Trophoblast cell (in vitro differentiated cells and primary cell): ENCODE results near the gene RASA3.
A peak's percentile ranks its signal among the peaks of the same experiment; 100 is the strongest.

ENCODE experiments used
- DNase-seq, 2 donors: peaks; one replicate each; pipeline ENCODE4 v3.0.0-alpha.2; 2016
- H2AFZ ChIP-seq: 2 replicates; pipeline ENCODE4 v1.6.1; 2013; ENCODE audit warnings: low read length, moderate library complexity, mild to moderate bottlenecking; ENCODE audit not compliant: insufficient read depth, poor library complexity
- H2AK5ac ChIP-seq: 2 replicates; pipeline ENCODE4 v1.6.1; 2013; ENCODE audit warnings: mild to moderate bottlenecking, low read length
- H2BK120ac ChIP-seq: 2 replicates; pipeline ENCODE4 v1.6.1; 2013; ENCODE audit warnings: low read length, mild to moderate bottlenecking, moderate library complexity; ENCODE audit not compliant: insufficient read depth, poor library complexity
- H2BK12ac ChIP-seq: 2 replicates; pipeline ENCODE4 v1.6.1; 2013; ENCODE audit warnings: mild to moderate bottlenecking, low read length, moderate library complexity
- H2BK5ac ChIP-seq: 2 replicates; pipeline ENCODE4 v1.6.1; 2013; ENCODE audit warnings: low read length, low read depth, moderate library complexity, mild to moderate bottlenecking; ENCODE audit not compliant: poor library complexity
- H3K14ac ChIP-seq: 2 replicates; pipeline ENCODE4 v1.6.1; 2013; ENCODE audit warnings: mild to moderate bottlenecking, low read length
- H3K18ac ChIP-seq: 2 replicates; pipeline ENCODE4 v1.6.1; 2013; ENCODE audit warnings: mild to moderate bottlenecking, low read length
- H3K23ac ChIP-seq: 2 replicates; pipeline ENCODE4 v1.6.1; 2013; ENCODE audit warnings: low read length
- H3K27ac ChIP-seq: 2 replicates; pipeline ENCODE4 v1.5.1; 2013; ENCODE audit warnings: low read depth, mild to moderate bottlenecking, inconsistent platforms, low read length, moderate library complexity
- H3K27me3 ChIP-seq: 2 replicates; pipeline ENCODE4 v1.6.1; 2013; ENCODE audit warnings: inconsistent platforms, mild to moderate bottlenecking, low read length, moderate library complexity; ENCODE audit not compliant: insufficient read depth
- H3K36me3 ChIP-seq, 2 experiments: 1 replicate in 1 of 2; 2 replicates in 1 of 2; pipeline ENCODE4 v1.6.1; 2013; ENCODE audit warnings: low read length in 2 of 2, mild to moderate bottlenecking in 2 of 2, moderate library complexity in 1 of 2; ENCODE audit not compliant: insufficient read depth in 2 of 2, control insufficient read depth in 1 of 2
- H3K4ac ChIP-seq: 2 replicates; pipeline ENCODE4 v1.6.1; 2013; ENCODE audit warnings: low read depth, mild to moderate bottlenecking, low read length, moderate library complexity
- H3K4me1 ChIP-seq, 2 experiments: 1 replicate in 1 of 2; 2 replicates in 1 of 2; pipeline ENCODE4 v1.6.1; 2013; ENCODE audit warnings: low read length in 2 of 2, mild to moderate bottlenecking in 2 of 2, moderate library complexity in 1 of 2; ENCODE audit not compliant: insufficient read depth in 2 of 2, control insufficient read depth in 1 of 2
- H3K4me2 ChIP-seq: 2 replicates; pipeline ENCODE4 v1.6.1; 2013; ENCODE audit warnings: inconsistent platforms, mild to moderate bottlenecking, low read length, moderate library complexity
- H3K4me3 ChIP-seq: 2 replicates; pipeline ENCODE4 v1.5.1; 2013; ENCODE audit warnings: mild to moderate bottlenecking, low read depth, low read length, inconsistent platforms
- H3K79me1 ChIP-seq: one replicate; pipeline ENCODE4 v1.6.1; 2013; ENCODE audit warnings: low read length
- H3K79me2 ChIP-seq: 2 replicates; pipeline ENCODE4 v1.6.1; 2013; ENCODE audit warnings: low read length, mild to moderate bottlenecking; ENCODE audit not compliant: control insufficient read depth, insufficient read depth, poor library complexity
- H3K9ac ChIP-seq: 2 replicates; pipeline ENCODE4 v1.6.1; 2013; ENCODE audit warnings: mild to moderate bottlenecking, low read length
- H3K9me3 ChIP-seq: 2 replicates; pipeline ENCODE4 v1.6.1; 2013; ENCODE audit warnings: low read depth, mild to moderate bottlenecking, control low read depth, inconsistent platforms, low read length; ENCODE audit not compliant: insufficient read depth
- H4K12ac ChIP-seq: 2 replicates; pipeline ENCODE4 v1.6.1; 2013; ENCODE audit warnings: low read depth, mild to moderate bottlenecking, low read length, moderate library complexity
- H4K8ac ChIP-seq: 2 replicates; pipeline ENCODE4 v1.6.1; 2013; ENCODE audit warnings: low read depth, mild to moderate bottlenecking, low read length, moderate library complexity
- H4K91ac ChIP-seq: one replicate; pipeline ENCODE4 v1.6.1; 2013; ENCODE audit warnings: low read depth, mild to moderate bottlenecking, low read length, moderate library complexity
- WGBS: extraction: QIAGEN DNeasy Blood & Tissue Kit; methylation state at CpG from one replicate; pipeline ENCODE4 v1.1.7; 2013; ENCODE audit warnings: missing lambda C conversion rate; ENCODE audit not compliant: insufficient read length, insufficient coverage; ENCODE audit errors: extremely low coverage; 5-methylcytosine and 5-hydroxymethylcytosine counted together

RASA3 gene

DNA sequence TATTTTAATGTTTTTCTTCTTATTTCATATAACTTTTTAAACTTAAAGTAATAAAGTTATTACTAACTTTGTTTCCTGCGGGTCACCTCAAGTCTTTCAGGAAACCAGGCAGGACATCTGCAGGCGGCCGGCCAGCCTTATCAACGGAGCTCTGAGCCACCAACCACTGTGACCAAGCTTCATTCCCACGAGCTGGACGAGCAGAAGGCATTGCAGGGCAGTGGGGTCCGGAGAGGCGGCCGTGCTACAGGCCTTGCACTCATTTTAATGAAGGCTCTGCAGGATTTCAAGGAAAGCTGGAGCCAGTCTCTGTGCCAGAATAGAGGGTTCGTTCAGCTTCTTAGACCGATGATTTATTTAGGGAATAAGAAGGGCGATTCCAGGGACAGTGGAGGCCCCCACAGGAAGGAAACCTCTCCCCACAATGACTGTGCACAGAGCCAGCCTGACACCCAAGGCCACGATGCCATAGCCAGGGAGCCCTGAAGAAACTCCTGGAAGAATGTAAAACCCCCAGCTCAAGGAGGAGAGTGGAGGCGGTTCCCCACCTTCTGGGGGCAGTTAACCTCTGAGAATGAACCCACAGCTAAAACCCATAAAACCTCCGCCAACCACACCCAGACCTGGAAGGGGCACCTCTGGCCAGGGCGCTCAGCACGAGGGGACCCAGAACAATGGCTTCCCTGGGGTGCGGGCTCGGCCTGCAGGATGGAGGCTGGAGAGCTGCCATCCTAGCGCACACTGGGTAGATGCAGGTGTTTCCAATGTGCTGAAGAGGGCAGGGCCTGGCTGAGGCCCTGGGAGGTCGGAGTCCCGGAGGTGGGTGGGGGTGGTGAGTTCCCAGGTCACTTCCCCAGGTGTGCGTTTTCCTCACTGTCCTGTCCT lies 75.0 kb downstream of the RASA3 start:
- H2BK12ac ChIP-seq = no peak overlapping the region
- H4K91ac ChIP-seq = no peak overlapping the region
- no CpG with 5 or more reads among the region's 23 CpGs for WGBS
- no peak overlapping the region for H3K27ac ChIP-seq
- no peak overlapping the region for H4K8ac ChIP-seq
- H3K9me3 ChIP-seq = peaks cover 5% of the 10 kb centered on the region
- no peaks in the 10 kb centered on the region for H3K27me3 ChIP-seq
- H3K18ac ChIP-seq = no peak overlapping the region
- H2BK5ac ChIP-seq = no peak overlapping the region
- no peak overlapping the region for H2BK120ac ChIP-seq
- H3K36me3 ChIP-seq = peaks cover 13 to 22% of the 10 kb centered on the region in 2 experiments
- H2AK5ac ChIP-seq = no peak overlapping the region
- DNase-seq = no peak
- H3K4me2 ChIP-seq = no peak overlapping the region
- H3K9ac ChIP-seq = no peak overlapping the region
- H2AFZ ChIP-seq = peak overlapping the region; percentile 45
- H3K14ac ChIP-seq = no peak overlapping the region
- no peak overlapping the region for H4K12ac ChIP-seq
- H3K79me1 ChIP-seq = peaks cover 2% of the 10 kb centered on the region
- H3K4ac ChIP-seq = no peak overlapping the region
- no peak overlapping the region for H3K23ac ChIP-seq
- peaks cover 2% of the 10 kb centered on the region for H3K79me2 ChIP-seq
- no peak overlapping the region for H3K4me3 ChIP-seq
- H3K4me1 ChIP-seq = peaks cover 3 to 5% of the 10 kb centered on the region in 2 experiments

DNA sequence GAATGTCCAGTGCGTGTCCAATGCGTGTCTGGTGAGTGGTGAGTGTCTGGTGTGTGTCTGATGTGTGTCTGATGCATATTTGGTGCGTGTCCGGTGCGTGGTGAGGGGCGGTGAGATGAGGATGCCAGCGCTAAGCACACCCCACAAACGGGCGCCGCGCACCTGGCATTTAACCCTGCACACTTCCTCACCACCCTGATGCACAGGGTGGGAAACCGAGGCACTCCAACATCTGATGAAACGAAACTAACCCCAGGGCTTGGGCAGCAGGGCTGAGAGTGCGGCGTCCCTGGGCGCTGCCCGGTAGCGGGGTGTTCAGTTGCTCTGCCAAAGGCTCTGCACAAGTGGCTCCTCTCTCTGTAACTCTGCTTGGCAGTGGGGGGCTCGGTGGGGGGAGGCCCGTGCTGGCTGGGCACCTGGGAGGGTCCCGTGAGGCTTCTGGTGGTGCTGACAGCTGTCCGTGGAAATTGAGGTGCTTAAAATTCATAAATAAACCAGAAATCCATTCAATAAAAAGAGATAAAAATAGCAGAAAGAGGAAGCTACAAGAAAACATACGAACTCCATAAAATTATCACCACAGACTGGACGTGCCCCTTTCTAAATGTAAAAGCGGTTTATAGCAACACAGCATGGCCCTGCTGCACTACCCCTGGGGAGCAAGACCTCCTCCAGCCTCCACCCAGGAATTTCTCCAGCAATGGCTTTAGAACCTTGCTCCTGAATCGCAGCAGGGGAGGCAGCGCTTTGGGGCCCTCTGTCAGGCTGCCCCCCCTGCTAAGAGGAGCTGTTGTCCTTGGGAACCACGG lies 76.0 kb downstream of the RASA3 start:
- Histone ChIP-seq H2AK5ac (no peak overlapping the region), H3K9me3 (peaks cover 3% of the 10 kb centered on the region), H3K14ac (no peak overlapping the region), H2BK12ac (no peak overlapping the region), H2AFZ (no peak overlapping the region), H3K18ac (no peak overlapping the region), H3K4me2 (no peak overlapping the region), H4K8ac (no peak overlapping the region), H3K27ac (no peak overlapping the region), H3K9ac (no peak overlapping the region), H2BK5ac (no peak overlapping the region), H3K23ac (no peak overlapping the region), H3K36me3 (peaks cover 17 to 25% of the 10 kb centered on the region in 2 experiments), H3K4ac (no peak overlapping the region), H4K91ac (no peak overlapping the region), H3K4me1 (peaks cover 3 to 5% of the 10 kb centered on the region in 2 experiments), H3K4me3 (no peak overlapping the region), H4K12ac (no peak overlapping the region), H3K79me1 (peaks cover 2% of the 10 kb centered on the region), H3K79me2 (peaks cover 2% of the 10 kb centered on the region), H2BK120ac (no peak overlapping the region), H3K27me3 (no peaks in the 10 kb centered on the region)
- WGBS = no CpG with 5 or more reads among the region's 28 CpGs
- no peak for DNase-seq

DNA sequence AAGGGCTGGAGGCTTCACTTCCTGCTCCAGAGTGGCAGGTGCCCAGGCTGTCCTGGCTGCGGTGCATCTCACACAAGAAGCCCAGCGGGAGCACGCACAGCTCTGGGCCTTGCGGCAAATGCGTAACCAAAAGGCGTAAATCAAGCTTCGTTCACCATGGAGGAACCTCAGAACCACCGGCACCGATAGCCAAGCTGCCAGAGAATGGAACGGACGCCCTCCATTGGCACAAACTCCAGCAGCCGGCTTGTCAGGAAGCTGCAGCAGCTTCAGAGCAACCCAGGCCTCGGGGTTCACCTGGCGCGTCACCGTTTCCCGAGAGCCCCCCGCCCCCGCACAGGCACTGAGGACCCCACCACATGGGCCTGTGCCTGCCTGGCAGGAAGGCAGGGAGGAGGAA lies 76.7 kb downstream of the RASA3 start:
- peaks cover 3 to 5% of the 10 kb centered on the region in 2 experiments for H3K4me1 ChIP-seq
- H3K79me2 ChIP-seq = peaks cover 2% of the 10 kb centered on the region
- H4K91ac ChIP-seq = no peak overlapping the region
- no peak overlapping the region for H3K23ac ChIP-seq
- H2AFZ ChIP-seq = no peak overlapping the region
- H3K79me1 ChIP-seq = peaks cover 2% of the 10 kb centered on the region
- H3K9me3 ChIP-seq = peaks cover 3% of the 10 kb centered on the region
- no peak overlapping the region for H4K12ac ChIP-seq
- no peak overlapping the region for H2BK5ac ChIP-seq
- H4K8ac ChIP-seq = no peak overlapping the region
- DNase-seq = no peak
- no peak overlapping the region for H3K4ac ChIP-seq
- WGBS = no CpG with 5 or more reads among the region's 19 CpGs
- H3K36me3 ChIP-seq = peaks cover 17 to 25% of the 10 kb centered on the region in 2 experiments
- H3K9ac ChIP-seq = no peak overlapping the region
- no peak overlapping the region for H3K18ac ChIP-seq
- no peak overlapping the region for H2BK12ac ChIP-seq
- no peak overlapping the region for H3K4me3 ChIP-seq
- H3K27ac ChIP-seq = no peak overlapping the region
- H2AK5ac ChIP-seq = no peak overlapping the region
- no peak overlapping the region for H3K14ac ChIP-seq
- H3K27me3 ChIP-seq = no peaks in the 10 kb centered on the region
- no peak overlapping the region for H2BK120ac ChIP-seq
- no peak overlapping the region for H3K4me2 ChIP-seq

DNA sequence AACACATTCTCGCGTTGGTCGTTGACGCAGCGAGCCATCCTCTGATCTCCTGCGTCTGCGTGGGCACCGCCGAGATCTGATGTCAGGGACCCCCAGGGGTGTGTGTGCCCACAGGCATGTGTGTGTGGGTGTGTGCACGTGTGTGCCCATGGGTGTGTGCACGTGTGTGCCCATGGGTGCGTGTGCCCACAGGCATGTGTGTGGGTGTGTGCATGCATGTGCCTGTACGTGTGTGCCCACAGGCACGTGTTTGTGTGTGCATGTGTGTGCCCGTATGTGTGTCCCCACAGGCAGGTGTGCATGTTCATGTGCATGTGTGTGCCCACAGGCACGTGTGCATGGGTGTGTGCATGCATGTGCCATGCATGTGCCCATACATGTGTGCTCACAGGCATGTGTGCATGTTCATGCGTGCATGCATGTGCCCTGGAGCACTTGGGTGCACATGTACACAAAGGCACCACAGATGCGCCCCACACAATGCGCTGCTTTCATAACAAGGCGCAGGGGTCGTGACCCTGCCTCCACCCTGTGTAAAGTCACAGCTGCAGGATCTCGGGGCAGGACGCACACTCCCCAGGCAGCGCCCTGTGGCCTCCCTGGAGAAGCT lies 77.5 kb downstream of the RASA3 start:
- Histone ChIP-seq H3K23ac (no peak overlapping the region), H2BK120ac (no peak overlapping the region), H3K18ac (no peak overlapping the region), H3K27ac (no peak overlapping the region), H2AFZ (no peak overlapping the region), H2BK12ac (no peak overlapping the region), H3K36me3 (peaks cover 22 to 29% of the 10 kb centered on the region in 2 experiments), H4K91ac (no peak overlapping the region), H2AK5ac (no peak overlapping the region), H2BK5ac (no peak overlapping the region), H3K4me3 (peak overlapping the region; percentile 25), H3K9ac (no peak overlapping the region), H3K4me1 (peaks cover 3 to 5% of the 10 kb centered on the region in 2 experiments), H3K79me1 (no peaks in the 10 kb centered on the region), H3K9me3 (peaks cover 3% of the 10 kb centered on the region), H3K14ac (no peak overlapping the region), H4K12ac (no peak overlapping the region), H3K4me2 (no peak overlapping the region), H3K79me2 (no peaks in the 10 kb centered on the region), H3K4ac (no peak overlapping the region), H3K27me3 (no peaks in the 10 kb centered on the region), H4K8ac (no peak overlapping the region)
- DNase-seq = no peak
- no CpG with 5 or more reads among the region's 24 CpGs for WGBS
